K562 (cell line): ENCODE results near the gene ZNF17. TPM values are rescaled to one million over a fixed set of nuclear protein-coding genes. Genes with fewer than 3 reads are reported as not detected.

Experiments
- BDP1 ChIP-seq: IDR thresholded peaks from 3 replicates; pipeline ENCODE4 v1.6.1; 2011; ENCODE audit not compliant: insufficient read length, insufficient read depth
- CEBPZ ChIP-seq: fragments of 150-350 bp; IDR thresholded peaks from 2 replicates; pipeline ENCODE4 v1.6.1; 2014; ENCODE audit warnings: low read depth, mild to moderate bottlenecking, low read length, borderline replicate concordance
- CGGBP1 ChIP-seq: fragments of 250-450 bp; sonication (Bioruptor Pico); IDR thresholded peaks from 2 replicates; pipeline ENCODE4 v1.9.0; 2021; ENCODE audit warnings: mild to moderate bottlenecking
- FOSL1 ChIP-seq: fragments of 200-800 bp; sonication (Bioruptor generic); conservative IDR thresholded peaks from 2 replicates; pipeline ENCODE4 v1.6.1; 2016; ENCODE audit warnings: missing genetic modification characterization, missing compliant biosample characterization
- HBP1 ChIP-seq: fragments of 450-650 bp; formaldehyde crosslinking; IDR thresholded peaks from 2 replicates; pipeline ENCODE4 v1.4.0; 2022; ENCODE audit warnings: missing genetic modification characterization
- HES1 ChIP-seq: fragments of 450-650 bp; IDR thresholded peaks from 2 replicates; pipeline ENCODE4 v1.6.1; 2016; ENCODE audit warnings: low read depth, mild to moderate bottlenecking, moderate library complexity
- NFATC3 ChIP-seq: fragments of 450-650 bp; IDR thresholded peaks from 2 replicates; pipeline ENCODE4 v1.6.1; 2017; ENCODE audit warnings: mild to moderate bottlenecking
- PTTG1 ChIP-seq: fragments of 450-650 bp; IDR thresholded peaks from 2 replicates; pipeline ENCODE4 v1.6.1; 2016; ENCODE audit warnings: low read depth, mild to moderate bottlenecking, missing genetic modification characterization, missing compliant biosample characterization
- THRA ChIP-seq: fragments of 450-650 bp; IDR thresholded peaks from 2 replicates; pipeline ENCODE4 v1.6.1; 2017; ENCODE audit warnings: mild to moderate bottlenecking, moderate library complexity
- XRCC3 ChIP-seq: fragments of 450-650 bp; IDR thresholded peaks from 2 replicates; pipeline ENCODE4 v1.6.1; 2017; ENCODE audit warnings: mild to moderate bottlenecking, moderate library complexity
- ZHX1 ChIP-seq: fragments of 150-350 bp; conservative IDR thresholded peaks from 2 replicates; pipeline ENCODE4 v1.6.1; 2014; ENCODE audit warnings: low read length
- ZNF23 ChIP-seq: fragments of 250-450 bp; sonication (Bioruptor Pico); IDR thresholded peaks from 2 replicates; pipeline ENCODE4 v1.4.0; 2020; ENCODE audit warnings: mild to moderate bottlenecking
- ZNF57 ChIP-seq: fragments of 450-650 bp; formaldehyde crosslinking; IDR thresholded peaks from 2 replicates; pipeline ENCODE4 v1.4.0; 2020; ENCODE audit warnings: mild to moderate bottlenecking, moderate library complexity
- ZNF740 ChIP-seq, 3 experiments: fragments of 200-800 bp in 1 of 3; sonication (Bioruptor generic) in 1 of 3; sonication (generic) in 1 of 3; formaldehyde crosslinking in 1 of 3; IDR thresholded peaks; 2 replicates each; pipeline versions ENCODE4 v1.6.1 to v1.8.0; 2016 to 2022; ENCODE audit warnings: mild to moderate bottlenecking in 2 of 3, missing compliant biosample characterization in 2 of 3, missing genetic modification characterization in 2 of 3, missing genetic modification reagents in 1 of 3
- ZNF785 ChIP-seq: fragments of 250-450 bp; sonication (Bioruptor Pico); IDR thresholded peaks from 2 replicates; pipeline ENCODE4 v1.4.0; 2020; ENCODE audit warnings: mild to moderate bottlenecking
- polyA plus RNA-seq, 8 experiments: library from polyadenylated mRNA; depleted of rRNA in 4 of 8; stranded (reverse) in 5 of 8; unstranded in 3 of 8; fragments of >200 nt; fragmentation: Nextera tagmentation in 2 of 8; fragmentation: Illumina TruSeq in 1 of 8; extraction: Ambion mirVana in 2 of 8; extraction: Trizol in 1 of 8; gene quantifications; 2 replicates each; pipeline versions ENCODE4 v1.2.1 to v1.2.3, GENCODE V29; 2011 to 2014; ENCODE audit warnings: inconsistent platforms in 1 of 8, missing spikeins in 1 of 8
- total RNA-seq, 7 experiments: library from RNA; depleted of rRNA in 6 of 7; stranded (reverse); fragments of >200 nt in 6 of 7; fragmentation: Illumina TruSeq in 2 of 7; extraction: Trizol in 2 of 7; gene quantifications; 2 replicates each; pipeline versions ENCODE4 v1.2.1 to v1.2.3, GENCODE V29; 2011 to 2021; ENCODE audit warnings: low replicate concordance in 1 of 7

ZNF17 gene
- total and polyA plus RNA-seq, 9 of the 15 experiments (the other 6 are each of a cell fraction or from before 2014, with no cell fraction given): 5.3 to 8.6 (median 6.5) TPM

GRCh38 chr19:57435062-57435978 is 24.4 kb downstream of the ZNF17 start, which contains the start of gene ZNF749 (continued):
- TF ChIP-seq CEBPZ (no peak), NFATC3 (no peak), ZHX1 (no peak), XRCC3 (no peak), BDP1 (no peak), CGGBP1 (CRISPR knock-in tag) (no peak), THRA (no peak), HES1 (no peak), ZNF57 (no peak), FOSL1 (tag) (no peak), PTTG1 (tag) (no peak), HBP1 (no peak), ZNF23 (no peak), ZNF740 (CRISPR knock-in tag; IDR thresholded peaks at IDR 0.05) (no peak), ZNF740 (tag; IDR thresholded peaks at IDR 0.05) (no peak), ZNF785 (CRISPR knock-in tag) (no peak)
